Activated naive CD8-positive, alpha-beta T cell treated with anti-CD3 and anti-CD28 coated beads, Interleukin-2, amount 50 U/mL, for 16 hours (primary cell): ENCODE measurements around the gene NPTXR.

Source experiments
- DNase-seq: peaks from one replicate; pipeline ENCODE4 v3.0.0-alpha.2; 2020; ENCODE audit warnings: low read depth, low spot score

The NPTXR gene

GRCh38 chr22:38843657-38844314 is at the start of gene NPTXR:
TSS of gene NPTXR (minus strand) at chr22:38844028.
- no peak for DNase-seq

GRCh38 chr22:38891256-38891655 is 47.4 kb upstream of the NPTXR start:
- DNase-seq, result no peak

GRCh38 chr22:38890377-38890776 is 46.5 kb upstream of the NPTXR start:
- no peak for DNase-seq

- DNase-seq, result no peak
Observed at GRCh38 chr22:38886333-38886732, 42.5 kb upstream of the NPTXR start.

GRCh38 chr22:38882972-38883622 is 39.3 kb upstream of the NPTXR start:
- DNase-seq, result no peak

- DNase-seq, result no peak
Observed at GRCh38 chr22:38881997-38882879, 38.4 kb upstream of the NPTXR start.

GRCh38 chr22:38881464-38881871 is 37.6 kb upstream of the NPTXR start:
- no peak for DNase-seq

GRCh38 chr22:38879961-38880360 is 36.1 kb upstream of the NPTXR start:
- DNase-seq, result no peak

- no peak for DNase-seq
Observed at GRCh38 chr22:38879108-38879729, 35.4 kb upstream of the NPTXR start.

GRCh38 chr22:38878001-38878400 is 34.2 kb upstream of the NPTXR start:
- DNase-seq, result no peak

- no peak for DNase-seq
Observed at GRCh38 chr22:38874529-38875222, 30.8 kb upstream of the NPTXR start.

GRCh38 chr22:38873469-38874411 is 29.9 kb upstream of the NPTXR start:
- peak; percentile 58 for DNase-seq

GRCh38 chr22:38872831-38873248 is 29.0 kb upstream of the NPTXR start:
- no peak for DNase-seq

GRCh38 chr22:38872172-38872830 is 28.5 kb upstream of the NPTXR start, which contains the start of gene CBX6:
TSS of gene CBX6 (minus strand) at chr22:38872216. CDS start at chr22:38872190, 26 bp downstream.
- DNase-seq, result peak; percentile 91

- no peak for DNase-seq
Observed at GRCh38 chr22:38871360-38872171, 27.7 kb upstream of the NPTXR start.

- no peak for DNase-seq
Observed at GRCh38 chr22:38870791-38871359, 27.0 kb upstream of the NPTXR start.

- DNase-seq, result peak; percentile 77
Observed at GRCh38 chr22:38870312-38870741, 26.5 kb upstream of the NPTXR start.

GRCh38 chr22:38869663-38870062 is 25.8 kb upstream of the NPTXR start:
- no peak for DNase-seq
